Uterus (tissue), 2 donors: Measurements from ENCODE around the gene NPHP1.

Experiments used
- POLR2A ChIP-seq, 2 donors: fragments of 450-650 bp; IDR thresholded peaks; one replicate each; pipeline ENCODE4 v1.6.1; 2016; ENCODE audit warnings: antibody characterized with exemption in 2 of 2, mild to moderate bottlenecking in 1 of 2, moderate library complexity in 1 of 2
- TF ChIP-seq, protein P1 (sequence below), 4 experiments: fragments of 200-600 bp in 2 of 4; fragments of 450-650 bp in 2 of 4; sonication (generic) in 2 of 4; IDR thresholded peaks; one replicate each; pipeline ENCODE4 v1.5.1; 2016 to 2019; ENCODE audit warnings: antibody characterized with exemption in 4 of 4, mild to moderate bottlenecking in 2 of 4, moderate library complexity in 1 of 4

DNA sequence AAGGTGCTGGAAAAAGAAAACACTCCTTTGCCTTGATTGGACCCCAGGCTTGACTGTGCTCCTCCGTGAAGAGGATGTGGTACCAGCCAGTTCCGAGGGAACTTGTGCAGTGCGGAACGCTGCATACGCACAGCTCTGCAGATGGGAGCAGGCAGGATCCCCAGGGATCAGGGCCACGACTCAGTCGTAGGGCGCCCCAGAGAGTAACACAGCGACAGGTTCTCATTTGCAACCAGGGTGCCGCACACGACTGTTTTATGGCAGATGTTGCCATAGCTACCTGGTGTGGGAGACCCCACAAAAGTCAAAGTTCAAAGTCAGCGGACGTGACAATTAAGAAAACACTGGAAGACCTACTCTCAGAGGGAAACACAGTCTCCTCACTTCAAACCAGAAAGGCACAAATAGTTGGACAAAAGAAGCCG is 90.0 kb downstream of the NPHP1 start:
- TF ChIP-seq, protein P1, sequence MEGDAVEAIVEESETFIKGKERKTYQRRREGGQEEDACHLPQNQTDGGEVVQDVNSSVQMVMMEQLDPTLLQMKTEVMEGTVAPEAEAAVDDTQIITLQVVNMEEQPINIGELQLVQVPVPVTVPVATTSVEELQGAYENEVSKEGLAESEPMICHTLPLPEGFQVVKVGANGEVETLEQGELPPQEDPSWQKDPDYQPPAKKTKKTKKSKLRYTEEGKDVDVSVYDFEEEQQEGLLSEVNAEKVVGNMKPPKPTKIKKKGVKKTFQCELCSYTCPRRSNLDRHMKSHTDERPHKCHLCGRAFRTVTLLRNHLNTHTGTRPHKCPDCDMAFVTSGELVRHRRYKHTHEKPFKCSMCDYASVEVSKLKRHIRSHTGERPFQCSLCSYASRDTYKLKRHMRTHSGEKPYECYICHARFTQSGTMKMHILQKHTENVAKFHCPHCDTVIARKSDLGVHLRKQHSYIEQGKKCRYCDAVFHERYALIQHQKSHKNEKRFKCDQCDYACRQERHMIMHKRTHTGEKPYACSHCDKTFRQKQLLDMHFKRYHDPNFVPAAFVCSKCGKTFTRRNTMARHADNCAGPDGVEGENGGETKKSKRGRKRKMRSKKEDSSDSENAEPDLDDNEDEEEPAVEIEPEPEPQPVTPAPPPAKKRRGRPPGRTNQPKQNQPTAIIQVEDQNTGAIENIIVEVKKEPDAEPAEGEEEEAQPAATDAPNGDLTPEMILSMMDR (IDR thresholded peaks at IDR 0.05), result no peak
- TF ChIP-seq POLR2A (IDR thresholded peaks at IDR 0.05), result no peak
